ENCODE measurements around the gene PRPF18. TPM values are rescaled to one million over a fixed set of nuclear protein-coding genes. Genes with fewer than 3 reads are reported as not detected.

Gene PRPF18
- total and polyA plus RNA-seq, 2 donors (not counting 1 experiment from before 2014, with no cell fraction given), result 12.2 to 28.9 TPM

DNA sequence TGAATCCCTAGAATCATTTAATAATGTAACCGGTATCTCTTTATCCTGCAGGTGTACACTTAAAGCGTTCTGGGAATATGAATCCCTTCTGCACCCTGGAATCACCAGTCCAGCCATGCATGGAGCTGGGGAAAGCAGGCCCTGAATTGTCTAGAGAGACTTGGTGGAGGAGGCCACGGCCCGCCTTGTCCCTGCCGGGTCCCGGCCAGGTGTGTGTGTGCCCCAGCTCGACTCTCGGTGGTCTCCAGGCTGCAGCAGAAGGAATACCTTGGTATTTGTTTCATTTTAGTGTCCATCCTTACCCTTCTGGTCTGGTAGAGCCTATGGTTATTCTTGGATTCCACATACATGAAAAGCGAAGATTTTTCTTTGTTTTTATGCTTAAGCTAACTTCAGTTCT, 58.1 kb downstream of the PRPF18 start:
- Histone ChIP-seq H3K9ac (ENCODE audit: low read length) (no peak overlapping the region), H3K36me3 (replicated peaks in 1 of 2; ENCODE audit: control extremely low read depth in 1 of 2, control insufficient read depth in 1 of 2, extremely low read depth in 1 of 2, insufficient read depth in 2 of 2, low read length in 1 of 2) (peaks cover 2 to 30% of the 10 kb centered on the region in 2 experiments), H2AFZ (ENCODE audit: insufficient read depth, low read depth, low read length, poor library complexity, severe bottlenecking) (no peak overlapping the region), H3K4me1 (ENCODE audit: control insufficient read depth in 2 of 2, insufficient read depth in 2 of 2, low read length in 2 of 2) (no peaks in the 10 kb centered on the region), H3K27me3 (replicated peaks in 1 of 4; ENCODE audit: control extremely low read depth in 1 of 4, control insufficient read depth in 3 of 4, insufficient read depth in 4 of 4, low read length in 3 of 4) (no peaks in the 10 kb centered on the region), H3K4me2 (replicated peaks; ENCODE audit: low read depth, low read length, poor library complexity, severe bottlenecking) (no peak overlapping the region), H3K27ac (ENCODE audit: low read length in 2 of 2) (no peak overlapping the region), H4K20me1 (ENCODE audit: control insufficient read depth, insufficient read depth, low read length, poor library complexity, severe bottlenecking) (no peaks in the 10 kb centered on the region), H3K79me2 (ENCODE audit: control insufficient read depth, insufficient read depth, low read length) (no peaks in the 10 kb centered on the region), H3K9me3 (ENCODE audit: control extremely low read depth in 1 of 3, control insufficient read depth in 2 of 3, insufficient read depth in 1 of 3, low read length in 2 of 3) (peaks cover 7 to 14% (median 8%) of the 10 kb centered on the region in 3 donors), H3K4me3 (ENCODE audit: control extremely low read depth in 1 of 5, extremely low read depth in 1 of 5, insufficient read depth in 1 of 5, low read depth in 2 of 5, low read length in 4 of 5) (no peak overlapping the region)
- intact Hi-C loops (cut with micrococcal nuclease), result no loop called here
- DNase-seq, result no peak
- WGBS (ENCODE audit: insufficient coverage), result 100% methylated on average over 6 of the region's 9 CpGs
- TF ChIP-seq EZH2 (IDR thresholded peaks at IDR 0.05; ENCODE audit: borderline replicate concordance, insufficient read depth, low read depth, low read length, poor library complexity, severe bottlenecking), result no peak
- TF ChIP-seq, protein P1, sequence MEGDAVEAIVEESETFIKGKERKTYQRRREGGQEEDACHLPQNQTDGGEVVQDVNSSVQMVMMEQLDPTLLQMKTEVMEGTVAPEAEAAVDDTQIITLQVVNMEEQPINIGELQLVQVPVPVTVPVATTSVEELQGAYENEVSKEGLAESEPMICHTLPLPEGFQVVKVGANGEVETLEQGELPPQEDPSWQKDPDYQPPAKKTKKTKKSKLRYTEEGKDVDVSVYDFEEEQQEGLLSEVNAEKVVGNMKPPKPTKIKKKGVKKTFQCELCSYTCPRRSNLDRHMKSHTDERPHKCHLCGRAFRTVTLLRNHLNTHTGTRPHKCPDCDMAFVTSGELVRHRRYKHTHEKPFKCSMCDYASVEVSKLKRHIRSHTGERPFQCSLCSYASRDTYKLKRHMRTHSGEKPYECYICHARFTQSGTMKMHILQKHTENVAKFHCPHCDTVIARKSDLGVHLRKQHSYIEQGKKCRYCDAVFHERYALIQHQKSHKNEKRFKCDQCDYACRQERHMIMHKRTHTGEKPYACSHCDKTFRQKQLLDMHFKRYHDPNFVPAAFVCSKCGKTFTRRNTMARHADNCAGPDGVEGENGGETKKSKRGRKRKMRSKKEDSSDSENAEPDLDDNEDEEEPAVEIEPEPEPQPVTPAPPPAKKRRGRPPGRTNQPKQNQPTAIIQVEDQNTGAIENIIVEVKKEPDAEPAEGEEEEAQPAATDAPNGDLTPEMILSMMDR (IDR thresholded peaks at IDR 0.05), result no peak
- ChIA-PET CTCF (no interaction called here), POLR2A (no interaction called here)
- Mint-ChIP-seq H3K27ac (no peak overlapping the region), H3K9me3 (ENCODE audit: insufficient read depth) (peaks cover 11% of the 10 kb centered on the region), H3K4me3 (no peak overlapping the region), H3K27me3 (no peaks in the 10 kb centered on the region), H3K4me1 (no peaks in the 10 kb centered on the region)
- ATAC-seq (ENCODE audit: low read depth), result no peak

DNA sequence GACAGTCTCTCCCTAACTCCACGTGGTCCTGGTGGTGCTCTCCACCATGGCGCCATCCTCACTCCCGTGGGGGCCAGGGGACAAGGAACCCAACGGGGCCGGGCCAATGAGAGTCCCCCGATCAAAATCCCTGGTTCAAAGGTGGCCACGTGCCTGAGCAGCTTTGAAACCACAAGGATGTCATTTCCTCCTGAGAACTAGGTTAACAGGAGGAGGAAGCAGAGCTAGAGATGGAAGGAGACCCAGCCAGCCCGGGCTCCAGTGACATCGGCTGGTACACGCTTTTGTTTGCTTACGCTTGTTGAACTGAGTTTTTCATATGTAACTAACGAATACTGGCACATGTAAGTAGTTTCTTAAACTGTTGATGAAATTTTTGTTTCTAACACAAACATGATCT, 61.7 kb downstream of the PRPF18 start:
- TF ChIP-seq, protein P1 (IDR thresholded peaks at IDR 0.05), result no peak
- TF ChIP-seq EZH2 (IDR thresholded peaks at IDR 0.05; ENCODE audit: borderline replicate concordance, insufficient read depth, low read depth, low read length, poor library complexity, severe bottlenecking), result no peak
- WGBS (ENCODE audit: insufficient coverage), result 84% methylated on average over 10 of the region's 12 CpGs
- CTCF ChIA-PET, result interaction anchor here (0.7 kb wide), 1 partner anchor 134 kb away, joined by 4 read pairs; no protein-coding TSS in a partner anchor

More for the DNA sequence above, 61.7 kb downstream of the PRPF18 start:
- Histone ChIP-seq H2AFZ (ENCODE audit: insufficient read depth, low read depth, low read length, poor library complexity, severe bottlenecking) (no peak overlapping the region), H3K27ac (ENCODE audit: low read length in 2 of 2) (no peak overlapping the region), H4K20me1 (ENCODE audit: control insufficient read depth, insufficient read depth, low read length, poor library complexity, severe bottlenecking) (no peaks in the 10 kb centered on the region), H3K4me2 (replicated peaks; ENCODE audit: low read depth, low read length, poor library complexity, severe bottlenecking) (no peak overlapping the region), H3K4me3 (ENCODE audit: control extremely low read depth in 1 of 5, extremely low read depth in 1 of 5, insufficient read depth in 1 of 5, low read depth in 2 of 5, low read length in 4 of 5) (no peak overlapping the region), H3K36me3 (replicated peaks in 1 of 2; ENCODE audit: control extremely low read depth in 1 of 2, control insufficient read depth in 1 of 2, extremely low read depth in 1 of 2, insufficient read depth in 2 of 2, low read length in 1 of 2) (peaks cover 0 to 19% of the 10 kb centered on the region in 2 experiments), H3K4me1 (ENCODE audit: control insufficient read depth in 2 of 2, insufficient read depth in 2 of 2, low read length in 2 of 2) (no peaks in the 10 kb centered on the region), H3K79me2 (ENCODE audit: control insufficient read depth, insufficient read depth, low read length) (no peaks in the 10 kb centered on the region), H3K9me3 (ENCODE audit: control extremely low read depth in 1 of 3, control insufficient read depth in 2 of 3, insufficient read depth in 1 of 3, low read length in 2 of 3) (no peaks in the 10 kb centered on the region), H3K9ac (ENCODE audit: low read length) (no peak overlapping the region), H3K27me3 (replicated peaks in 1 of 4; ENCODE audit: control extremely low read depth in 1 of 4, control insufficient read depth in 3 of 4, insufficient read depth in 4 of 4, low read length in 3 of 4) (no peaks in the 10 kb centered on the region)
- Mint-ChIP-seq H3K9me3 (ENCODE audit: insufficient read depth) (no peaks in the 10 kb centered on the region), H3K4me3 (no peak overlapping the region), H3K27ac (no peak overlapping the region), H3K4me1 (no peaks in the 10 kb centered on the region), H3K27me3 (no peaks in the 10 kb centered on the region)
- no peak for ATAC-seq (ENCODE audit: low read depth)
- no peak for DNase-seq
- intact Hi-C loops (cut with micrococcal nuclease), result no loop called here
- POLR2A ChIA-PET, result interaction anchor here (0.6 kb wide), 1 partner anchor 157 kb away, joined by 3 read pairs; no protein-coding TSS in a partner anchor
